MCF 10A (cell line): ENCODE measurements around the gene PRKG1. TPM values are rescaled to one million over a fixed set of nuclear protein-coding genes. Genes with fewer than 3 reads are reported as not detected.

ENCODE experiments used
- BruUV-seq: library from RNA; stranded (reverse); fragments of 400-500 nt; replicated peaks from 2 replicates; lab custom pipeline; 2021; lab: Mats Ljungman, UMichigan
- CTCF ChIA-PET: fragments of 300-600 bp; sonication (Branson Sonifier 250); formaldehyde crosslinking; extraction: SDS; loops from one replicate; lab custom pipeline; 2021; ENCODE audit warnings: antibody characterized with exemption, inconsistent platforms; lab: Yijun Ruan, JAX
- POLR2A ChIA-PET: fragments of 300-600, 350-650 bp; sonication (Branson Sonifier 250); formaldehyde crosslinking; extraction: SDS; loops from one replicate; lab custom pipeline; 2020; ENCODE audit warnings: antibody characterized with exemption, inconsistent platforms; lab: Yijun Ruan, JAX
- DNase-seq: peaks from one replicate; pipeline ENCODE4 v3.0.0-alpha.2; 2018; ENCODE audit not compliant: unreplicated experiment
- H3K27ac Mint-ChIP-seq: one replicate; pipeline ENCODE4 v1.8.0; 2022; ENCODE audit warnings: mild to moderate bottlenecking, low read depth, mixed read lengths; ENCODE audit not compliant: unreplicated experiment
- H3K27me3 Mint-ChIP-seq: one replicate; pipeline ENCODE4 v1.8.0; 2022; ENCODE audit warnings: mixed read lengths; ENCODE audit not compliant: insufficient read depth, unreplicated experiment
- H3K36me3 Mint-ChIP-seq: one replicate; pipeline ENCODE4 v1.8.0; 2022; ENCODE audit warnings: mild to moderate bottlenecking, moderate library complexity, mixed read lengths; ENCODE audit not compliant: insufficient read depth, unreplicated experiment
- H3K4me1 Mint-ChIP-seq: one replicate; pipeline ENCODE4 v1.8.0; 2022; ENCODE audit warnings: mixed read lengths; ENCODE audit not compliant: insufficient read depth, unreplicated experiment
- H3K4me3 Mint-ChIP-seq: one replicate; pipeline ENCODE4 v1.8.0; 2022; ENCODE audit warnings: mild to moderate bottlenecking, moderate library complexity, mixed read lengths; ENCODE audit not compliant: unreplicated experiment
- H3K9me3 Mint-ChIP-seq: one replicate; pipeline ENCODE4 v1.8.0; 2022; ENCODE audit warnings: mixed read lengths; ENCODE audit not compliant: unreplicated experiment
- intact Hi-C: fragments of 100-400 bp; cut with micrococcal nuclease; formaldehyde crosslinking; loops from 2 replicates; pipeline ENCODE4 v1.14.1; 2022
- total RNA-seq: library from RNA; stranded (reverse); gene quantifications from 2 replicates; pipeline ENCODE4 v1.2.3, GENCODE V29; 2022
- TF ChIP-seq, protein P1 (sequence below): fragments of 200-600 bp; IDR thresholded peaks from one replicate; pipeline ENCODE4 v1.8.0; 2022; ENCODE audit warnings: antibody characterized with exemption, mild to moderate bottlenecking; ENCODE audit not compliant: unreplicated experiment

Gene PRKG1
- total RNA-seq, 1 experiment from 2014 or later, result 0.09 TPM

DNA sequence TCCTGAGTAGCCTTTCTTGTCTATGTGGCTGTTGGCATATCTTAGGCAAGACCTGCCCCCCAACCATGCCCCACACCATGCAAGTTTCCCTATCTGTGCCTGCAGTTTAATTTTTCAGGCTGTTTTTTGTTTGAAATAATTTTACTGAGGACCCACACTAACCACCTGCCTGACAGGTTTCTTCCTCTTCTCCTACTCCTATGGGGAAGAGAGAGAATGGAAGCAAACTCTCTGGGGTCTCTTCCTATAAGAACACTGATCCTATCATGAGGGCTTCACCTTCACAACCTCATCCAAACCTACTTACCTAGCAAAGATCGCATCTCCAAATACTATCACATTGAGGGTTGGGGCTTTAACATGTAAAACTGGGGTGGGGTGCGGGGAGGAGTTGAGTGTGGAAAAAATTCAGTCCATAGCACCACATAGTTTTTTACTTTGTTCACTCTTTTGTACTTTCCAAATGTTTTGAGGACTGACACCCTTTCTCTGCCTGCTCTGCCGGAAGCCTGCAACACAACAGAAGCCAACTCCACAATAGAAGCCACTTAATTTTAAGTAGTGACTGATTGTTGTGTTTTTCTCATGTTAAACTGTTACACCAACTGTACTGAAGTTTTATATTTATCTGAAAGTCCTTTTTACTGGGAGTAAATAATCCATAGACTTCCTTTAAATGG lies 692.3 kb downstream of the PRKG1 start:
- no peaks in the 10 kb centered on the region for H3K36me3 Mint-ChIP-seq
- TF ChIP-seq, protein P1, sequence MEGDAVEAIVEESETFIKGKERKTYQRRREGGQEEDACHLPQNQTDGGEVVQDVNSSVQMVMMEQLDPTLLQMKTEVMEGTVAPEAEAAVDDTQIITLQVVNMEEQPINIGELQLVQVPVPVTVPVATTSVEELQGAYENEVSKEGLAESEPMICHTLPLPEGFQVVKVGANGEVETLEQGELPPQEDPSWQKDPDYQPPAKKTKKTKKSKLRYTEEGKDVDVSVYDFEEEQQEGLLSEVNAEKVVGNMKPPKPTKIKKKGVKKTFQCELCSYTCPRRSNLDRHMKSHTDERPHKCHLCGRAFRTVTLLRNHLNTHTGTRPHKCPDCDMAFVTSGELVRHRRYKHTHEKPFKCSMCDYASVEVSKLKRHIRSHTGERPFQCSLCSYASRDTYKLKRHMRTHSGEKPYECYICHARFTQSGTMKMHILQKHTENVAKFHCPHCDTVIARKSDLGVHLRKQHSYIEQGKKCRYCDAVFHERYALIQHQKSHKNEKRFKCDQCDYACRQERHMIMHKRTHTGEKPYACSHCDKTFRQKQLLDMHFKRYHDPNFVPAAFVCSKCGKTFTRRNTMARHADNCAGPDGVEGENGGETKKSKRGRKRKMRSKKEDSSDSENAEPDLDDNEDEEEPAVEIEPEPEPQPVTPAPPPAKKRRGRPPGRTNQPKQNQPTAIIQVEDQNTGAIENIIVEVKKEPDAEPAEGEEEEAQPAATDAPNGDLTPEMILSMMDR, result no peak
- ChIA-PET POLR2A (no interaction called here), CTCF (no interaction called here)
- H3K27me3 Mint-ChIP-seq, result no peaks in the 10 kb centered on the region
- no peaks in the 10 kb centered on the region for H3K4me1 Mint-ChIP-seq
- no peak for DNase-seq
- no peak overlapping the region for H3K4me3 Mint-ChIP-seq
- intact Hi-C loops, result no loop called here
- no peaks in the 10 kb centered on the region for H3K9me3 Mint-ChIP-seq
- BruUV-seq, result no TSS peak
- no peak overlapping the region for H3K27ac Mint-ChIP-seq

DNA sequence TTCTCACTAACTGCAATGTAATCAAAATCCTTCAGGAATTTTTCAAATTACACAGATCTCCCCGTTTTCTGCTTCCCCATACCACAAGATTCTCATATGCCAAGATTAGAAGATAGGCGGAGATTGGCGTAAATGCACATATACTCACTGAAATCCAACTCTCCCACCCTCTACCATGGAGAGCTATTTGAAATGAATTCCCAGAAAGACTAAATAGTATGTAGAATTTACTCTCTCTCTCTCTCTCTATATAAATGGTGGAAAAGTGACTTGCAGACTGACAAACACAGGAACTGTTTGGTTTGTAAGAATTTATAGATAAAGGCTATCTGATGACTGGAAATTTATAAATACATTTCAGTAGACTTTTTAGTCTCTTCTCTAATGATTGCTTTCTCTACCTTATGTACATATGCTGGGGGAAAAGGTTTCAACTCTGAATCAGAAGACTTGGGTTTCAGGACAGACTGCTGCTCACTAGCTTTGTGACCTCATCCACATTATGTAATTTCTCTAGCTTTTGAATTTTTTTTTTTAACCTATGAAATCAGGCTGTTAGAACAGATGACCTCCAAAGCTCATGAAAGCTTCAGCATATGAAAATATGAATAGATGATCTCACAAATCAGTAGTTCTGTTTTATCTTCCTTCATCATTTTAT lies 692.9 kb downstream of the PRKG1 start:
- CTCF ChIA-PET, result no interaction called here
- H3K4me1 Mint-ChIP-seq, result no peaks in the 10 kb centered on the region

DNA sequence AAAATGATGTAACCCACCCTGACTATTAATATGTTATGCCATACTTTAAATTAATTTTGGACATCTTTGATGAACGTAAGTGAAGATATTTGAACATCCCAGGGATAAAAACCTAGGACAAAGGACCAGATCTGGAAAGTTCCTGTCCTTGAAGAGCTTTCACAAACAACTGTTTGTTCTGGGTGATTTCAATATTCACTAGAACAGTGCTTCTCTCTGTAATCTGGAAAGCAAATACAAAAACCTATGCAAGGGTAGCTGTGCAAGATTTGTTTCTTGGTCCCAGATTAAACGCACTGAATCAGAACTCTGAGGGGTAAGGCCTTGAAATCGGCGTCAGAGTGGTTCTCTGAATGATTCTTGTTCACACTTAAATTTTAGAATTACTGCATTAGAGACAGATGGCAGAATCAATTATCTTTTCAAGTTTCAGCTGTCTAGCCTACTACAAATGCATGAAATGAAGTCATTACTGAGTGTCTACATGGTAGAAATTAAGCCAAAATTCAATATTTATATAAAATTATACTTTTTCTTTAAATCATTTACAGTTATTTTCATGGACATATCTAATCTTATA lies 694.7 kb downstream of the PRKG1 start:
- Mint-ChIP-seq H3K36me3 (no peaks in the 10 kb centered on the region), H3K27ac (no peak overlapping the region), H3K9me3 (no peaks in the 10 kb centered on the region), H3K4me3 (no peak overlapping the region), H3K27me3 (no peaks in the 10 kb centered on the region), H3K4me1 (no peaks in the 10 kb centered on the region)
- no peak for DNase-seq
- TF ChIP-seq, protein P1, result no peak
- POLR2A ChIA-PET, result no interaction called here
- no TSS peak for BruUV-seq
- intact Hi-C loops, result no loop called here
- CTCF ChIA-PET, result interaction anchor here (0.6 kb wide), 1 partner anchor 163 kb away, joined by 3 read pairs; no protein-coding TSS in a partner anchor

More for the DNA sequence above, 692.9 kb downstream of the PRKG1 start:
- no peak for DNase-seq
- intact Hi-C loops, result no loop called here
- Mint-ChIP-seq H3K36me3 (no peaks in the 10 kb centered on the region), H3K4me3 (no peak overlapping the region), H3K9me3 (no peaks in the 10 kb centered on the region), H3K27ac (no peak overlapping the region), H3K27me3 (no peaks in the 10 kb centered on the region)
- POLR2A ChIA-PET, result interaction anchor here (1.0 kb wide), 1 partner anchor 67 kb away, joined by 3 read pairs; the partner anchor contains the start of gene CSTF2T
- TF ChIP-seq, protein P1, result no peak
- BruUV-seq, result no TSS peak

DNA sequence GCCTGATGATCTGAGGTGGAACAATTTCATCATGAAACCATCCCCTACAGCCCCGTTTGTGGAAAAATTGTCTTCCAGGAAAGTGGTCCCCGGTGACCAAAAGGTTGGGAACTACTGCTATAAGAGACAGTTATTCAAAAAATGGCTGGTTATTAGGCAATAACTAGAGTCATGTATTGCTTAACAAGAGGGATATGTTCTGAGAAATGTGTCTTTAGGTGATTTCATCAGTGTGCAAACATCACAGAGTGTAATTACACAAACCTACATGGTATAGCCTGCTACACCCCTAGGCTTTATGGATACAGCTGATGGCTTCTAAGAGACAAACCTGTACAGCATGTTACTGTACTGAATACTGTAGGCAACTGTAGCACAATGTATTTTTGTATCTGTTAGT lies 696.4 kb downstream of the PRKG1 start:
- no TSS peak for BruUV-seq
- no peak overlapping the region for H3K4me3 Mint-ChIP-seq

More for the DNA sequence above, 696.4 kb downstream of the PRKG1 start:
- TF ChIP-seq, protein P1, result no peak
- Mint-ChIP-seq H3K36me3 (no peaks in the 10 kb centered on the region), H3K9me3 (no peaks in the 10 kb centered on the region), H3K4me1 (no peaks in the 10 kb centered on the region), H3K27ac (no peak overlapping the region), H3K27me3 (no peaks in the 10 kb centered on the region)
- ChIA-PET CTCF (no interaction called here), POLR2A (no interaction called here)
- DNase-seq, result peak; percentile 30
- intact Hi-C loops, result no loop called here
